Measurements from ENCODE around the gene NFASC. TPM values are rescaled to one million over a fixed set of nuclear protein-coding genes. Genes with fewer than 3 reads are reported as not detected.

NFASC gene
- total and polyA plus RNA-seq, 9 of the 15 experiments (the other 6 are each of a cell fraction or from before 2014, with no cell fraction given): 0.03 to 0.16 (median 0.06) TPM; not detected in 6

DNA sequence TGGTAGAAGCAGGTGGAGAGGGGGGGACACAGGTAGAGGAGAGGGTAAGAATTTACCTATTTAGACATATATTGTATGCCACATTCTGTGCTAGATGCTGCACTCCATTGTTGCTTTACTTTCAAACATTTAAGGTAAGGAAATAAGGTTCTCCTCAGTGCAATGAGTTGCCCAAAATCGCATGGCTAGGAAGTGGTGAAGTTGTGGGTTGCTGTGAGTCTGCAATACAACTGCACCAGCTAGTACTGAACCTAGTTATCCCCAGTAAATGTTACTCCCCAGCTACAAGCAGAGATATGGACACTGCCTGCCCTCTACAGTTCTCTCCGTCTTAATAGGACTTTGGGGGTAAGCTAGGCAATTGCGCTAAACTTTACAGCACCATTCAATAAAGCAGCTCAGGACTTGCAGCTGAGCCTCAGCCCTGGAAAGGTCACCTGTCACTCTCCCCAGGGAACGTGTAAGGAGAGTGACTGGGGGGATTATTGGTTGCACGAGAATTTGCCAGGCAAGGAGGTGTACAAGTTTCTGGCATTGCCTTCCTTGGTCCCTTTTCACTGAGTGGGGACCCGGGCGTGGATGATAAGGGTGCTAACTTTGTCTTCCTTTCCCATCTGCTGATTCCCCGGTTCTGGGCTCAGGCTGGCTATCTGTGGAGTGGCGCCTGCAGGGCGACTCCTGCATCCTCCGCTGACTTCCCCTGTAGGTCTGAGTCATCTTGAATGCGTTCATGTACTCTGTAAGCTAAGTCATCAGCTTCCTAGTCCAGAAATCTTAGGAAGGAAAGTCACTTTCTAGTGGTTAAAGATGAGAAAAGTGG, 101.1 kb downstream of the NFASC start:
- in situ Hi-C loops (cut with MboI) (no loop called here), intact Hi-C loops (cut with micrococcal nuclease) (no loop called here)
- WGBS (ENCODE audit: insufficient coverage, low coverage, missing lambda C conversion rate): 1% methylated on average over 12 of the region's 12 CpGs
- Histone ChIP-seq H3K4me2 (ENCODE audit: insufficient read depth, low read length) (peak overlapping the region; percentile 46), H4K20me1 (replicated peaks; ENCODE audit: control insufficient read depth, insufficient read depth, low read length) (peaks cover 5% of the 10 kb centered on the region; the same call in 1 of the 2 replicates), H3K4me1 (replicated peaks in 1 of 2; ENCODE audit: control insufficient read depth in 2 of 2, insufficient read depth in 2 of 2, low read length in 2 of 2) (peaks cover 2 to 12% of the 10 kb centered on the region in 2 experiments; a peak in 3 of 5 replicates), H3K4me3 (no peak overlapping the region), H3K79me2 (ENCODE audit: control insufficient read depth, insufficient read depth, low read length) (no peaks in the 10 kb centered on the region), H3K27me3 (ENCODE audit: control insufficient read depth in 2 of 2, insufficient read depth in 2 of 2, low read length in 2 of 2) (peaks cover 10 to 67% of the 10 kb centered on the region in 2 experiments), H3K9me3 (replicated peaks; ENCODE audit: control insufficient read depth, insufficient read depth, low read depth, low read length) (no peaks in the 10 kb centered on the region), H3K36me3 (ENCODE audit: control insufficient read depth, insufficient read depth, low read length) (no peaks in the 10 kb centered on the region), H3K9me1 (ENCODE audit: control insufficient read depth, insufficient read depth, low read length) (no peaks in the 10 kb centered on the region), H3K27ac (ENCODE audit: extremely low read depth, low read depth, low read length) (no peak overlapping the region), H2AFZ (ENCODE audit: low read depth, low read length) (no peak overlapping the region), H3K9ac (ENCODE audit: insufficient read depth in 1 of 2, low read depth in 2 of 2, low read length in 2 of 2) (no peak overlapping the region)
- no TSS peak for BruUV-seq (replicated peaks)
- DNase-seq (ENCODE audit: extremely low read depth in 1 of 4, low spot score in 3 of 4) (peak; percentile 52 to 70 (median 60)), ATAC-seq (peak; percentile 74), FAIRE-seq (peak; percentile 79)
- ChIA-PET CTCF (ENCODE audit: low intra/inter-chr PET ratio) (interaction anchor here (1.0 to 1.3 kb wide), 2 partner anchors 90 to 164 kb away, joined by 3 to 5 read pairs; no protein-coding TSS in a partner anchor), POLR2A (interaction anchor here (0.6 to 0.9 kb wide), 5 partner anchors 14 to 452 kb away, joined by 3 to 4 read pairs (median 4); no protein-coding TSS in a partner anchor)
- TF ChIP-seq, protein P1, sequence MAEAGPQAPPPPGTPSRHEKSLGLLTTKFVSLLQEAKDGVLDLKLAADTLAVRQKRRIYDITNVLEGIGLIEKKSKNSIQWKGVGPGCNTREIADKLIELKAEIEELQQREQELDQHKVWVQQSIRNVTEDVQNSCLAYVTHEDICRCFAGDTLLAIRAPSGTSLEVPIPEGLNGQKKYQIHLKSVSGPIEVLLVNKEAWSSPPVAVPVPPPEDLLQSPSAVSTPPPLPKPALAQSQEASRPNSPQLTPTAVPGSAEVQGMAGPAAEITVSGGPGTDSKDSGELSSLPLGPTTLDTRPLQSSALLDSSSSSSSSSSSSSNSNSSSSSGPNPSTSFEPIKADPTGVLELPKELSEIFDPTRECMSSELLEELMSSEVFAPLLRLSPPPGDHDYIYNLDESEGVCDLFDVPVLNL (CRISPR knock-in tag; IDR thresholded peaks at IDR 0.05; ENCODE audit: low read depth): no peak
- TF ChIP-seq, protein P2, sequence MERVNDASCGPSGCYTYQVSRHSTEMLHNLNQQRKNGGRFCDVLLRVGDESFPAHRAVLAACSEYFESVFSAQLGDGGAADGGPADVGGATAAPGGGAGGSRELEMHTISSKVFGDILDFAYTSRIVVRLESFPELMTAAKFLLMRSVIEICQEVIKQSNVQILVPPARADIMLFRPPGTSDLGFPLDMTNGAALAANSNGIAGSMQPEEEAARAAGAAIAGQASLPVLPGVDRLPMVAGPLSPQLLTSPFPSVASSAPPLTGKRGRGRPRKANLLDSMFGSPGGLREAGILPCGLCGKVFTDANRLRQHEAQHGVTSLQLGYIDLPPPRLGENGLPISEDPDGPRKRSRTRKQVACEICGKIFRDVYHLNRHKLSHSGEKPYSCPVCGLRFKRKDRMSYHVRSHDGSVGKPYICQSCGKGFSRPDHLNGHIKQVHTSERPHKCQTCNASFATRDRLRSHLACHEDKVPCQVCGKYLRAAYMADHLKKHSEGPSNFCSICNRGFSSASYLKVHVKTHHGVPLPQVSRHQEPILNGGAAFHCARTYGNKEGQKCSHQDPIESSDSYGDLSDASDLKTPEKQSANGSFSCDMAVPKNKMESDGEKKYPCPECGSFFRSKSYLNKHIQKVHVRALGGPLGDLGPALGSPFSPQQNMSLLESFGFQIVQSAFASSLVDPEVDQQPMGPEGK (CRISPR knock-in tag; IDR thresholded peaks at IDR 0.05; ENCODE audit: borderline replicate concordance): no peak
- TF ChIP-seq JUND (IDR thresholded peaks at IDR 0.05; ENCODE audit: borderline replicate concordance, low read depth, low read length): peak; percentile 89
- peak; percentile 78; the same call in 2 of the 3 replicates for TF ChIP-seq JUND (tag; IDR thresholded peaks at IDR 0.05; ENCODE audit: borderline replicate concordance, low read depth, low read length)
- TF ChIP-seq TCF3 (CRISPR knock-in tag; IDR thresholded peaks at IDR 0.05): peak; percentile 81
- TF ChIP-seq HDAC1 (IDR thresholded peaks at IDR 0.05): no peak
- TF ChIP-seq DIDO1 (tag; IDR thresholded peaks at IDR 0.05; ENCODE audit: low read depth): no peak; the same call in 1 of the 2 replicates
- TF ChIP-seq, protein P3, sequence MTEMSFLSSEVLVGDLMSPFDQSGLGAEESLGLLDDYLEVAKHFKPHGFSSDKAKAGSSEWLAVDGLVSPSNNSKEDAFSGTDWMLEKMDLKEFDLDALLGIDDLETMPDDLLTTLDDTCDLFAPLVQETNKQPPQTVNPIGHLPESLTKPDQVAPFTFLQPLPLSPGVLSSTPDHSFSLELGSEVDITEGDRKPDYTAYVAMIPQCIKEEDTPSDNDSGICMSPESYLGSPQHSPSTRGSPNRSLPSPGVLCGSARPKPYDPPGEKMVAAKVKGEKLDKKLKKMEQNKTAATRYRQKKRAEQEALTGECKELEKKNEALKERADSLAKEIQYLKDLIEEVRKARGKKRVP (CRISPR knock-in tag; IDR thresholded peaks at IDR 0.05): no peak
- TF ChIP-seq TBP (optimal IDR thresholded peaks at IDR 0.05; ENCODE audit: low read depth, low read length): no peak
- no peak for TF ChIP-seq SP1 (CRISPR knock-in tag; IDR thresholded peaks at IDR 0.05)
- no peak for TF ChIP-seq CREB1 (IDR thresholded peaks at IDR 0.05)
- no peak for TF ChIP-seq CREB1 (CRISPR knock-in tag; IDR thresholded peaks at IDR 0.05)
- peak; percentile 93 for TF ChIP-seq CTBP1 (IDR thresholded peaks at IDR 0.05; ENCODE audit: borderline replicate concordance)

Measured in K562 (cell line).